ENCODE data around the gene DNMT3A.

DNMT3A gene

DNA sequence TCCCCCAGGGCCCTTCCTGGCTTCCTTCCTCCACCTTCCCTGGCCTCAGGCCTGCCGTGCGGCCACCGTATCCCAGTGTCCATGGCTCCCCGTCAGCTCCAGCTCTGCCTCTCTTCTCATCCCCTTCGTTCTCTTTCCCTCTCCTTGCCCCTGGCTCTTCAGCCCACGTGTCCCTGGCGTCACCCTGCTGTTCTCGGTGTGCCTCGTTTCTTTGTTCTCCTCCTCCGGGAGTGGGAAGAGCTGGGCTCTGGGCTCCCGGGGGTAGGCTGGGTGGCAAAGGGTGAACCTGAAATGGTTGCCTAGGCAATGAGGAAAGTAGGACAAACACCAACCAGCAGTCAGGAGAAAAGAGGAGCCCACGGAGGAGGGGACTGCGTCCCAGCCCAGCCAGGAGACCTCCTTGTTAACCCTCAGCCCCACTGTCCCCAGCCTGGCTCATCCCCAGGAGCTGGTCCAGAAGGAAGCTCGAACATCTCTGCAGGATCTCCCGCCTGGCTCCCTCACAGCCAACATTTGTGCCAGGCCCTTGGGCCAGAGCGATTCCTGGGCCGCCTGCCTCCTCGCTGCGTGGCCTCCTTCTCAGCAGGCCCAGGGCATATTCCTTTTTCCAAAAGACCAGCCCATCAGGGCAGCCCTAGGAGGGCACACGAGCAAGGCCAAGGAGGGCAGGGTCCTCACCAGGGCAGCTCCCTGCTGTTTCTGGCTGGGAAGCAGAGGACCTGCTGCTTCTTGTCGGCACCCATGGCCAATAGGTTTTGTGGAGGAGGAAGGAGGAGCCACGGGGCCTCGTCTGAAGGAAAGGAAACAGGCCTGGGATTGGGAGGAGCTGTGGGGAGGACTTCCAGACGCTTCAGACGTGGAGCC is 30.9 kb upstream of the DNMT3A start:
- DNase-seq, result no peak

GRCh38 chr2:25371253-25372241 is 29.8 kb upstream of the DNMT3A start:
- DNase-seq, result no peak

DNA sequence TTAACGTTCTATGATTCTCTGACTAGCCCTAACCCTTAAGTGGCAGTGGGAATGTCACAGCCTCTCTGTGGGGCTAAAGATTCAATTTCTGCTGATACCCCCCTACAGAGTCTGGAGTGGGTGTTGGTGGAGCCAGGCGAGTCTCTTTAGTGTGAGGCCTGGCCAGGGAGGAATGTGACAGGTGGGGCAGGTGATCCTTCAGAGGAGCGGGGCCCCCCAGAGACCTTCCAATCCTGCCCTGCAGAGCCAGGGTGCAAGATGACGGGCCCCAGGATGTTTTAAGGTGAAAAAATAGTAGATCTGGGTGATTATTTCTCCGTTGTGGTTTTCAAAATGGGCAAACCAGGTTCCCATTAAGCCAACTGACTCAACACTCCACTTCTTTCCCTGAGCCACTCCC is 28.2 kb upstream of the DNMT3A start:
- DNase-seq, result no peak

DNA sequence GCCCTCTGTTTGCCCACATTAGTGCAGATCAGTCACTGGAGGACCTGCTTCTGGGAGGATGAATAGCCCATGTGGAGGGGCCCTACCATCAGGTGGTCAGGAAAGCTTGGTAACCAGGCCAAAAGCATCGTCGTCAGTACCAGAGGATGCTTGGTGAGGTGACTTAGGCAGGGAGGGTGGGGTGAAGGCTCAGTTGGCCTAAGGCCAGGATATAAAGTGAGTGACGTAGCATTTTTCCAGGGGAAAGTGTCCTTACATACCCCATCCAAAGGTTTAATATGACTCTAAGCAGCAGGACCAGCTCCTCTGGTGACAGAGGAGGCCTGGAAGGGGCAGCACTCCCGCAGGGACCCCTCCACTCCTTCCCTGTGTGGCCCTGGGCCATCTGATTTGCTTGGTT is 27.7 kb upstream of the DNMT3A start:
- DNase-seq, result no peak

- DNase-seq, result no peak
Observed at GRCh38 chr2:25368660-25369059, 26.9 kb upstream of the DNMT3A start.

- no peak for DNase-seq
Observed at GRCh38 chr2:25367296-25367695, 25.6 kb upstream of the DNMT3A start.

DNA sequence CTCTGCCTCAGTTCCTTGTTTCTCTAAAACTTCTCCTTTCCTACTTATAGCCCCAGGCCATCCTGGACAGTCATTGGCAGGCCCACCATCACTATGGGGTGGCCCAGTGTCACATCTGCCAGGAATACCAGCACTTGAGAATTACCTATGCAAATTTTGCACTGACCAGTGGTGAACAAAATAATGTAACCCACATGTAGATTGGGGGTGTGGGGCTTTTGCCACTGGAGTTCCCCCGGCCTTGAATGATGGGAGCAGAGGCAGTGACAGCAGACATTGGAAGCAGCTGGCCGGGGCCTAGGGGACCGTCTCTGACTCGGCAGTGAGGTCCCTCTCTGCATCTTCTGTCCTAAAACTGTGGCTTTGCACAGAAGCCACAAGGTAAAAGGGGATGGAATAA is 24.9 kb upstream of the DNMT3A start:
- DNase-seq, result no peak

DNA sequence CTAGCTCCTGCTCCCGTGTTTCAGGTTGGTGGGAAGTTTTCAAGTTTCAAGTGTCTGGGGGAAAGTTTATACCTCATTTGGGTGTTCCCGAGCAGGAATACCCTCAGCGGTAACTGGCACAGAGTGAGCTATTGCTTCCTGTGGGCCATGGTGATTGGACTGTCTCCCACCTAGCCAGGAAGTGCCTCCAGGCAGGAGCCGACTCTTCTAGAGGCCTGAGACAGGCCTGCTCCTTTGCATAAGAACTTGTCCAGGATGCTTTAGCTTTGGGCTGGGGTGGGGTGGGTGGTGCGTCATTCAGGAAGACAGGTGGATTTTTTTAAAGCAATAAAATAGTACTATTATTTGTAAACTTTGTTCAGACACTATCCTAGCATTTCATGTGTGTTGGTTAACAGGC is 23.5 kb upstream of the DNMT3A start:
- no peak for DNase-seq

GRCh38 chr2:25363733-25364132 is 22.0 kb upstream of the DNMT3A start:
- DNase-seq, result no peak

DNA sequence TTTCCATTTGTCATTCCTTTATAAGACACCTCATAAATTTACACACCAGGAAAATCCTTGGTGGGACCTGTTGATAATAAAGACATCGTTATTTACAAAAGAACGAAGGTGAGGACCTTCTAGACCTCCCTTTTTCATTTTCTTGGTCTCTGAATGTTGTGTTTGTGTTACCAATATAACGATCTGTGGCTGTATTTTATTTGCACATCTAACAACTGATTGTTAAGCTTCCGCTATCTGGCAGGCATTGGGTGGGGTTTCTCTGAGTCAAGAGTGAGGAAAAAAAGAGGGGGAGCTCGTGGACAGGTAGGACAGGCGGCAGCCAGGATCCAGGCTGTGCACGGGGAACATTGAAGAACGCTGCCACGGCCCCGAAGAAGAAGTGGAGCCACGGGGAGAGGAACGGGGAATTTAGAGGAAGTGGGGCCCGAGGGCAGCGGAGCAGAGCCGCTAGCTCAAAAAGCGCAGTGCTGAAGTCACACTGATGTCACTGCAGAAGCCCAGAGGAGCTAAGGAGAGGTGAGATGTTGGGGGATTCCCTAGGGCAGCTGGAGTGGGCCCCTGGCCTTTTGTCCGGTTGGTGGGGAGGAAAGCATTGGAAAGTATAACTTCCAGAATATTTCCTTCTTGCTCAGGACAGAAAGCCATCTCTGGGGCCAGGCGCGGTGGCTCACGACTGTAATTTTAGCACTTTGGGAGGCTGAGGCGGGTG is 20.9 kb upstream of the DNMT3A start:
- peak; percentile 84 for DNase-seq

DNA sequence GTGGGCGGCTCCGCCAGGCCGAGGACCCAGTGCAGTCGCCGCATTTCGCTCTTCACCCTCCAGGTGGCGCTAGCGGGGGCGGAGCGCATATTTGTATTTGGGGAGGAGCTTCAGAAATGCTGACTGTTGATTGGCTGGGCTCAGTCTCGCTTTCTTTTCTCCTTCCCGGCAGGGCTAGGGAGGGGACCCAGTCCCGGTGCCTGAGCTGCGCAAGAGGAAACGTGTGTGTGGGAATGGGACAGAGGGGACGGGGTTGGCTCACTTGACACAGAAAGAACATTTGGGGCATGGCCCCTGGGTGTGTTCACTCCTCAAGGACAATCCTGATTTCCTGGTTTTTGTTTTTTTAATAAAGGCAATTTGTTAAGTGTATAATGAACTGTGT is 20.3 kb upstream of the DNMT3A start:
- DNase-seq, result peak; percentile 96

GRCh38 chr2:25361261-25362048 is 19.7 kb upstream of the DNMT3A start:
- DNase-seq, result no peak

DNA sequence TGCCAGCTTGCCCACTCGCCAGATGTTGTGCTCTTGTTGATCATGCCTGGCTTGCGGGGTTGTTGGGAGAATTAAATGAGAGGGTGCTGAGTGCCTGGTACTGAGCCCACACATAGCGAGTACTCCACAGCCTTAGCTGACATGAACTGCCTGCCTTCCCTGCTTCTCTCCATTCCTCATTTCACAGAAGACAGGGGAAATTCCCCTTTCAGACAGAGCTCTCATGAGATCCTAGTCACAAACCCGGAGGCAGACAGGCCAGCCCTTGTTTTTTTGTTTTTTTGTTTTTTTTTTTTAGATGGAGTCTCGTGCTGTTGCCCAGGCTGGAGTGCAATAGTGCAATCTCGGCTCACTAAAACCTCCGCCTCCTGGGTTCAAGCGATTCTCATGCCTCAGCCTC is 17.1 kb upstream of the DNMT3A start:
- DNase-seq, result no peak

DNA sequence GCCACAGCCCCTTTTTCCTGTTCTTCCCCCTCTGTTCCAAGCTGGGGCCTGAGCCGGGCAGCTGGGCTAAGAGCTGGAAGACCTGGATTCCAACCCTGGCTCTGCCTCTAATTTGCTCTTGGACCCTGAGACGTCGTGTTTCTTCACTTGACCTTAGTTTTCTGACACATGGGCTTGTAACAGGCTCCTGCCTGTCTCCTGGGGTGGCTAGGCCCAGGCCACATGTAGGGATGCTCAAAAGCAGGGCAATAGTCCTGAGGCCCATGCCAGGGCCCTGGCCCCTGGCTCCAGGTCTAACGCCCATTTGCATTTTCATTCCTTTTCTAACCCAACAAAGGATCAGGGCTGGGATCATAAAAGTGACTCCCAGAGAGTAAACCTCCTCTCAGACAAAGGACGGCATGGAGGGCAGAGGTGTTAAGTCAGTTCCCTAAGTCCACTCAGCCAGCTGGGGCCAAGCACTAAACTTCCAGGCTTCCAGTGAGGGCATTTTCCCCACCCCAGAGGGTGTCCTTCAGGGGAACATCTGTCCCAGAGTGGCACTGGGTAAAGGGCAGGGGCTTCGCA is 16.6 kb upstream of the DNMT3A start:
- no peak for DNase-seq

- no peak for DNase-seq
Observed at GRCh38 chr2:25356088-25356487, 14.4 kb upstream of the DNMT3A start.

DNA sequence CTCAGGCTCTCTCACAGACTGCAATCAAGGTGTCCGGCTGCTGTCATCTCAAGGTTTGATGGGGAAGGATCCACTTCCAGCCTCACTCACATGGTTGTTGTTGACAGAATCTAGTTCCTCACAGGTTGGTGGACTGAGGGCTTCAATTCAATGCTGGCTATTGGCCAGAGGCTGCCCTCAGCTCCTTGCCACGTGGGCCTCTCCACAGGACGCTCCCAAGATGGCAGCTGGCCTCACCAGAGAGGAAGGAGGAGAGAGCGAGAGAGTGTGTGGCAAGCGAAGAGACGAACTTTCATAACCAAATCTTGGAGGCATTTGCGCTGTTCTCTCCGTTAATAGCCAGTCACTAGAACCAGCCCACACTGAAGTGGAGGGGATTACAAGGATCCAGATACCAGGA is 13.5 kb upstream of the DNMT3A start:
- DNase-seq, result no peak

DNA sequence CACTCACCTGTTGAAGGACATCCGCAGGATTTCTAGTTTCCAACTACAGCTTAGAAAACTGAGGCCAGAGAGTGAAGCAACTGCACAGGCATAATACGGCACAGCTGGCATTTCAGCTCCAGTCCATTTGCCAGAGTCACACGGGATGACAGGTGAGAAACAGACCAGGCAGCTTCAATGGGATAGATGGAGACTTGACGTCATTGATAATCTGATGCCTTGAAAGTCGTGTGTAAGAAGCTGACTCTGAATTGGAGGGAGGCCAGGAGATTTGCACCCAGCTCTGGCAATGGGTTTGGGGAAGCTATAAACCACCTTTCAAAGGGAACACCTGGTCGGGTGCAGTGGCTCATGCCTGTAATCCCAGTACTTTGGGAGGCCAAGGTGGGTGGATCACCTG is 12.4 kb upstream of the DNMT3A start:
- DNase-seq, result no peak

DNA sequence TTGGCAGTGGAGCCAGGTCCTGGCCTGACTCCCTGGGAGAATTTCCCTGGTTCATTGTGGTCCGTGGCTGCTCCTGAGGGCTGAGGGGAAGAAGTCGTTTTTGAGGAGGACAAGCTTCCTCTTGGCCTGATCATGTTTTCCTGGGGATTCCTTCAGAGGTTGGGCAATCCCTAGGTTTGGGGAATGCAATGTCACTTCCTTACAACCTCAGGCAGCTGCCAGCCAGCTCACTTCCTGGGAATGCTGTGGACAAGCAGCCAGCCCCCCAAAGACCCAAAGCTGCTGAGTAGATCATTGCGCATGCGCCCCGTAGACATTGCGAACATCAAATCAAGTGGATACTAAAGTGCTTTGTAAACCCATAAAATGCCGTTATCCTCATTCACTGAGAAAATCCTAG is 7.7 kb upstream of the DNMT3A start:
- no peak for DNase-seq

- DNase-seq, result no peak
Observed at GRCh38 chr2:25347846-25348245, 6.1 kb upstream of the DNMT3A start.

DNA sequence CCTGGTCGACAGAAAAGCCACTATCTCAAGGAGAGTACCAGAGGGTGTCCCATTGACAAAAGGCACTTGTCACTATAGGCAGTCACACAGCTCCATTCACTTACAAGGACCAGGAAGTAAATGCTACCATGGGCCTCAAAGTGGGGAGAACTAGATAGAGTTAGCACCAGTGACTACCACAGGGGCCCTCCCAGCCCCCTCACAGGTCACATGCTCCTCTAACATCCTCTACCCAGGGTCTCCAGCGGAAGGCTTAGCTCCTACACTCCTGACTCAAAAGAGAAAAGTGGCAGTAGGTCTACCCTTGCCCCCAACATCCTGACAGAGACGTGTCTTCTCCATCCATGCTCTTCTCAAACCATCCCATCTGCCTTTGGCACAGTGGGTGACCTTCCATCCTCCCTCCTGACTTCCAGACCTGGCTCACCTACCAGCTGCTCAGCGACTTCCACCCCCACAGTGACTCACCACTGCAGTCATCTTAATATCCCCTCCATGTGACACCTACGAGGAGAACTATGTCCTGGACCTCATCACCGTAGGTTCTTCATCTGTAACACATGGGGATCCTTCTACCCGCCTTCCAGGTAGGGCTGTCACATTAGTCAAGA is 5.6 kb upstream of the DNMT3A start:
- DNase-seq, result no peak

DNA sequence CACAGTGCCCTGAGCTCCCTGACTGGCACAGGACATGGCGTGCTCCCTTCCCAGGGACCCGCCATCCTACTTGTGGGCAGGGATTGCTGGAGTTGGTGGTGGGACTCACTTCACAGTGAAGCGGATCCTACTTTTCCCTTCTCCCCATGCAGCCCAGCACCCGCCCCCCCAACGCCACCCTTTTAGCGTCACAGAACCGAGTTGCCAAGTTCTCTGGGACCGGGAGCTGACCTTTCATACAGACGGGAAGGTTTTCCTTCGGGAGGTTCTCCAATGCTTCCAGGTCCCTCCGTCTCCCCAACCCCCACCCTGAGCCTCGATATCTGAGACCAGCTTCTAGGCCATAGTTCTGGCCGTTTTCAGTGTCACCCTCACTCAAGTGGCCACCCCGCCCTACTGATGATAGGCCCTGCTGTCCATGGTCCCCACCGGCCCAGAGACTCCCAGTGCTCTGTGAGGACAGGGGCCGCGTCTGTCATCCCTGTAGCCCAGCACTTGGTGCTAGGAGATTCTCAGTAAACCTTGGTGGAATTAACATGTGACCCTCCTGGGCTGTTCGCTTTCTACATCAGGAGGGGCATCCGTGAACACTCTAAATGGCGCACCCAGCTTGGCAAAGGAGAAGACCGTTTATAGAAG is 1.6 kb upstream of the DNMT3A start:
- DNase-seq, result no peak

Measured in hematopoietic multipotent progenitor cell treated with erythropoietin and hydrocortisone succinate and interleukin-3 and kit ligand, for 4 days (in vitro differentiated cells).